ENCODE results near the gene INTS14. TPM values are rescaled to one million over a fixed set of nuclear protein-coding genes. Genes with fewer than 3 reads are reported as not detected.
A peak's percentile ranks its signal among the peaks of the same experiment; 100 is the strongest.

INTS14 gene
- total RNA-seq, 4 donors from 2014 or later = 11.9 to 20.0 (median 14.8) TPM

DNA sequence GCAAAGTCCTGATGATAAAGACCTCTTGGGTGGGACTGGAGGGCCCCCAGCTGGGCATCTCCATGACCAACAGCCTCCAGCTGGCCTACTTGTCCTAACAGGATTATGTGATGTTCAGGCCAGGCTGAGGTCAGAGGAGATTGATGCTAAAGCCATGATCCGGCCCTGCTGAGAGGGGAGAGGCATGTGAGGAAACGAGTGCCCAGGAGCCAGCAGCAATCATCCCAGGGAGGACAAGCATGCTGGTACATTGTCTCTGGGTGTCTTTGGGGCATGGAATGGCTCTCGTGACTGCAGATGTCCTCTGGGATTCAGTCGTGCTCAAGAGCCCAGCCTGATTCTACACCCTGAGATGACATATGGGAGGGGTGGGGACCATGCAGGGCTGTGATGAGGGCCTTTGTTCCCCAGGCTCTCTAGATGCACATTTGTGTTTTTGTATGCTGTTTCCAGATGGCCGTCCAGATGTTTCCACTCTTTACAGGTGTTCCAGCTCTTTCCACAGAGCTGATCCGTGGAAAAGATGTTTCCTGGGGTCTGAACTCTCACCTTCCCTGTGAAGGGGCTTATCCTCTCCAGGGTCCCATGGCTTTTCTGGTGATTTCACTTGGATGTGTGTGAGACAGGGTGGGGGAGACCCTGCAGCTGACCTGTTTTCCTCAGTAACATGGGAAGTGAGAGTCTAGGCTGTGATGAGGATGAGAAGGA is 31.0 kb upstream of the INTS14 start:
- no peak for TF ChIP-seq POLR2A (IDR thresholded peaks at IDR 0.05)
- TF ChIP-seq, protein P1, sequence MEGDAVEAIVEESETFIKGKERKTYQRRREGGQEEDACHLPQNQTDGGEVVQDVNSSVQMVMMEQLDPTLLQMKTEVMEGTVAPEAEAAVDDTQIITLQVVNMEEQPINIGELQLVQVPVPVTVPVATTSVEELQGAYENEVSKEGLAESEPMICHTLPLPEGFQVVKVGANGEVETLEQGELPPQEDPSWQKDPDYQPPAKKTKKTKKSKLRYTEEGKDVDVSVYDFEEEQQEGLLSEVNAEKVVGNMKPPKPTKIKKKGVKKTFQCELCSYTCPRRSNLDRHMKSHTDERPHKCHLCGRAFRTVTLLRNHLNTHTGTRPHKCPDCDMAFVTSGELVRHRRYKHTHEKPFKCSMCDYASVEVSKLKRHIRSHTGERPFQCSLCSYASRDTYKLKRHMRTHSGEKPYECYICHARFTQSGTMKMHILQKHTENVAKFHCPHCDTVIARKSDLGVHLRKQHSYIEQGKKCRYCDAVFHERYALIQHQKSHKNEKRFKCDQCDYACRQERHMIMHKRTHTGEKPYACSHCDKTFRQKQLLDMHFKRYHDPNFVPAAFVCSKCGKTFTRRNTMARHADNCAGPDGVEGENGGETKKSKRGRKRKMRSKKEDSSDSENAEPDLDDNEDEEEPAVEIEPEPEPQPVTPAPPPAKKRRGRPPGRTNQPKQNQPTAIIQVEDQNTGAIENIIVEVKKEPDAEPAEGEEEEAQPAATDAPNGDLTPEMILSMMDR (IDR thresholded peaks at IDR 0.05 in 4 of 5, conservative IDR thresholded peaks at IDR 0.05 in 1 of 5) = no peak
- intact Hi-C loops (cut with DNase I; ENCODE audit: low total_unique reads) = no loop called here
- no peaks in the 10 kb centered on the region for H3K36me3 ChIP-seq
- no peak for DNase-seq
- in situ Hi-C loops (cut with MboI; ENCODE audit: low sequenced_read_pairs in 4 of 4) = loop anchor here (25.0 kb wide), 3 partner anchors 220 to 645 kb away; partner anchors contain the start of genes RAB11A (in 4 of the 4), DIS3L (in 3 of the 4) and MEGF11 (in 1 of the 4)
- H3K9me3 ChIP-seq = no peaks in the 10 kb centered on the region
- no peaks in the 10 kb centered on the region for H3K4me1 ChIP-seq
- H3K27ac ChIP-seq = no peak overlapping the region
- no peaks in the 10 kb centered on the region for H3K27me3 ChIP-seq
- no peak for ATAC-seq
- H3K4me3 ChIP-seq = no peak overlapping the region

DNA sequence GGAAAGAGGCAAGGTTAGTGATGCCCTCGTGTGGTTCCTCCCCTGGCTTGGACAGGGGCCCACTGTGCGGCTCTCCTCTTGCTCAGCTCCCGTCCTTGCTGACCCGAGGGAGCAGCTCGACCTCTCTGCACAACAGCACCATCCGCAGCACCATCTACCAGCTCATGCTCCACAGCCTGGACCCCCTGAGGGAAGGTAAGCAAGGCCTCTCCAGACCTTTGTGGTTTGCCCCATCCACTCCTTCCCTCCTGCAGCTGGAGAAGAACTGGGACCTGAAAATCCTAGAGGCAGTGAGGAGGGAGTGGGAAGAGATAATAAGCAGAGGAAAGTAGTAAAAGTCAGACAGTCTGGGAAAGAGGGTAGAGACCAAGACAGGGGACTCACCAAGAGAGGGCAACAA is 28.6 kb upstream of the INTS14 start:
- H3K36me3 ChIP-seq = no peaks in the 10 kb centered on the region
- no peak overlapping the region for H3K27ac ChIP-seq
- no peaks in the 10 kb centered on the region for H3K27me3 ChIP-seq
- DNase-seq (no peak), ATAC-seq (no peak)
- H3K9me3 ChIP-seq = no peaks in the 10 kb centered on the region
- in situ Hi-C loops (cut with MboI; ENCODE audit: low sequenced_read_pairs in 4 of 4) = loop anchor here (25.0 kb wide), 3 partner anchors 223 to 648 kb away; partner anchors contain the start of genes RAB11A (in 4 of the 4), DIS3L (in 3 of the 4) and MEGF11 (in 1 of the 4)
- H3K4me3 ChIP-seq = no peak overlapping the region
- H3K4me1 ChIP-seq = no peaks in the 10 kb centered on the region
- intact Hi-C loops (cut with DNase I; ENCODE audit: low total_unique reads) = loop anchor here (2.0 to 10.0 kb wide), 3 partner anchors 189 to 553 kb away; partner anchors contain the start of gene RAB11A
- TF ChIP-seq, protein P1 (IDR thresholded peaks at IDR 0.05 in 4 of 5, conservative IDR thresholded peaks at IDR 0.05 in 1 of 5) = no peak
- no peak for TF ChIP-seq POLR2A (IDR thresholded peaks at IDR 0.05)

DNA sequence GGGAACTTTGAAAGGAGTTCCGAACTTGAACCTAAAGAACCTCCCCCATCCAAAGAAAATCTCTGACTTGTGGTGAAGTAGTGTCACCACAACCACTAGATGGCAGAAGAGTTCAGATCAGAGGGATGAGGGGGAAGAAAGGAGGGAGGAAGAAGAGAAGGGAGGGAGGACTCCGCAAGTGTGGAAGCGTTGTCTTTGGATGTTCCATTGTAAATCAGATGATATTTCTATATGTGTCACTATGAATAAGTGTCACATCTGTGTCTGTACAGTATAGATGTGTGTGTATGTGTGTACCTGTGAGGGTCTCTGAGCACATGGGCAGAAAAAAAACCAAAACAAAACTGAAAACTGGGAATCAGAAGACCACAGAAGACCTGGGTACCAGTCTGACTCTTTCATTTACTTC is 27.8 kb upstream of the INTS14 start:
- Histone ChIP-seq H3K36me3 (no peaks in the 10 kb centered on the region), H3K27ac (no peak overlapping the region), H3K4me3 (no peak overlapping the region), H3K27me3 (no peaks in the 10 kb centered on the region), H3K9me3 (no peaks in the 10 kb centered on the region), H3K4me1 (no peaks in the 10 kb centered on the region)
- DNase-seq (peak in 1 of 2 donors; percentile 9), ATAC-seq (peak; percentile 76 to 85)
- TF ChIP-seq, protein P1 (IDR thresholded peaks at IDR 0.05 in 4 of 5, conservative IDR thresholded peaks at IDR 0.05 in 1 of 5) = peak; percentile 58 to 79 (median 70)
- no peak for TF ChIP-seq POLR2A (IDR thresholded peaks at IDR 0.05)
- intact Hi-C loops (cut with DNase I; ENCODE audit: low total_unique reads) (loop anchor here (2.0 to 10.0 kb wide), 3 partner anchors 190 to 554 kb away; partner anchors contain the start of gene RAB11A), in situ Hi-C loops (cut with MboI; ENCODE audit: low sequenced_read_pairs in 4 of 4) (loop anchor here (25.0 kb wide), 3 partner anchors 224 to 649 kb away; partner anchors contain the start of genes RAB11A (in 4 of the 4), DIS3L (in 3 of the 4) and MEGF11 (in 1 of the 4))

DNA sequence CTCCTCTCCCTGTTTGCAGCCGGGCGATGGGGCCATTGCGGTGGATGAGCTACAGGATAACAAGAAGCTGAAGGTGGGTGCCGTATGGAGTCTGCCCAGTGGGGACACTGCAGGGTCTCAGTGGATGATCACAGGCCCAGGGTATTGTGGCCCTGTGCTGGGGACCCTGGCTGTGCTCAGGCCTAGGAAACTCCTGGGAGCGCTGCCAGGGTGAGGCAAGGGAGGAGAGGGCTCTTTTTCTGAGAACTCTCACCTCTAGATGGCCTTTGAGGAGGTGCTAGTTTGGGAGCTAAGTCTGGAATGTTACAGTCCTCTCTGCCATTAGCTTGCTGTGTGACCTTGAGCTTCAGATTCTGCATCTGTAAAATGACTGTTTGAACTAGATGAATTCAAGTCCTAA is 27.2 kb upstream of the INTS14 start:
- no peak overlapping the region for H3K4me3 ChIP-seq
- ATAC-seq (no peak), DNase-seq (no peak)
- TF ChIP-seq, protein P1 (IDR thresholded peaks at IDR 0.05 in 4 of 5, conservative IDR thresholded peaks at IDR 0.05 in 1 of 5) = no peak
- TF ChIP-seq POLR2A (IDR thresholded peaks at IDR 0.05) = no peak
- intact Hi-C loops (cut with DNase I; ENCODE audit: low total_unique reads) = loop anchor here (2.0 to 10.0 kb wide), 3 partner anchors 191 to 554 kb away; partner anchors contain the start of gene RAB11A
- H3K27ac ChIP-seq = no peak overlapping the region
- no peaks in the 10 kb centered on the region for H3K9me3 ChIP-seq
- in situ Hi-C loops (cut with MboI; ENCODE audit: low sequenced_read_pairs in 4 of 4) = loop anchor here (25.0 kb wide), 3 partner anchors 224 to 649 kb away; partner anchors contain the start of genes RAB11A (in 4 of the 4), DIS3L (in 3 of the 4) and MEGF11 (in 1 of the 4)
- no peaks in the 10 kb centered on the region for H3K4me1 ChIP-seq
- H3K36me3 ChIP-seq = no peaks in the 10 kb centered on the region
- H3K27me3 ChIP-seq = no peaks in the 10 kb centered on the region

Measured in gastrocnemius medialis (tissue), 4 donors.